HL-60 (cell line): ENCODE data around the gene TMBIM4.

ENCODE experiments used
- CTCF ChIP-seq: IDR thresholded peaks from one replicate; pipeline ENCODE4 v1.5.1; 2011; ENCODE audit warnings: low read length, control low read depth, inconsistent platforms; ENCODE audit not compliant: insufficient read depth
- POLR2AphosphoS5 ChIP-seq: IDR thresholded peaks from 2 replicates; pipeline ENCODE4 v1.6.1; 2012; ENCODE audit warnings: low read depth
- REST ChIP-seq: IDR thresholded peaks from 2 replicates; pipeline ENCODE4 v1.6.1; 2012; ENCODE audit warnings: low read depth; ENCODE audit not compliant: insufficient replicate concordance

GRCh38 chr12:66139328-66139727 is 30.5 kb downstream of the TMBIM4 start:
- no peak for TF ChIP-seq POLR2AphosphoS5
- TF ChIP-seq CTCF, result no peak
- no peak for TF ChIP-seq REST
